GM12878 (cell line): Measurements from ENCODE around the gene MDGA2. TPM values are rescaled to one million over a fixed set of nuclear protein-coding genes. Genes with fewer than 3 reads are reported as not detected.

ENCODE experiments used
- ATAC-seq: fragments of 200-7000 bp; cut with Tn5 transposase; 3 replicates; pipeline ENCODE4 v1.9.1; 2020; ENCODE audit warnings: mild to moderate bottlenecking, moderate library complexity
- BruUV-seq: library from RNA; stranded (reverse); fragments of 400-500 nt; replicated peaks from 2 replicates; lab custom pipeline; 2021; lab: Mats Ljungman, UMichigan
- CTCF ChIA-PET: fragments of 300-600 bp; sonication (Branson Sonifier 250); formaldehyde crosslinking; extraction: SDS; loops from one replicate; lab custom pipeline; 2021; ENCODE audit warnings: inconsistent platforms; lab: Yijun Ruan, JAX
- POLR2A ChIA-PET: fragments of 350-600 bp; formaldehyde crosslinking; extraction: SDS; loops from one replicate; lab custom pipeline; 2021; ENCODE audit warnings: inconsistent platforms; lab: Charles Lee
- RAD21 ChIA-PET: fragments of 300-600 bp; sonication (Branson Sonifier 250); formaldehyde crosslinking; loops from one replicate; lab custom pipeline; 2023; ENCODE audit warnings: antibody characterized with exemption; ENCODE audit not compliant: unreplicated experiment; lab: Charles Lee
- SMC1A ChIA-PET: fragments of 300-600 bp; sonication (Branson Sonifier 250); formaldehyde crosslinking; loops from one replicate; lab custom pipeline; 2023; ENCODE audit not compliant: unreplicated experiment, uncharacterized antibody; lab: Charles Lee
- DNase-seq: peaks from one replicate; pipeline ENCODE4 v3.0.0-alpha.2; 2011; ENCODE audit warnings: low read depth, low spot score
- FAIRE-seq: peaks from 3 replicates; lab custom pipeline; 2011; peaks lifted over from hg19 to GRCh38; lab: Jason Lieb, UNC
- H2AFZ ChIP-seq: 2 replicates; pipeline ENCODE4 v1.6.0; 2011; ENCODE audit warnings: low read depth, low read length, control low read depth; ENCODE audit not compliant: control insufficient read depth
- H3K27ac ChIP-seq: 2 replicates; pipeline ENCODE4 v1.5.1; 2011; ENCODE audit warnings: control low read depth; ENCODE audit not compliant: control insufficient read depth, insufficient read depth
- H3K27me3 ChIP-seq, 2 experiments: replicated peaks in 1 of 2; 2 replicates each; pipeline versions ENCODE4 v1.6.0 to v1.6.1; 2011; ENCODE audit warnings: low read length in 1 of 2; ENCODE audit not compliant: control insufficient read depth in 2 of 2, insufficient read depth in 2 of 2
- H3K36me3 ChIP-seq, 2 experiments: 2 replicates each; pipeline ENCODE4 v1.5.1; 2011; ENCODE audit warnings: low read length in 1 of 2; ENCODE audit not compliant: control insufficient read depth in 2 of 2, insufficient read depth in 2 of 2
- H3K4me1 ChIP-seq: 2 replicates; pipeline ENCODE4 v1.6.1; 2011; ENCODE audit warnings: mild to moderate bottlenecking, low read length, moderate library complexity, mixed read lengths; ENCODE audit not compliant: control insufficient read depth, insufficient read depth
- H3K4me2 ChIP-seq: 2 replicates; pipeline ENCODE4 v1.6.0; 2011; ENCODE audit warnings: control low read depth; ENCODE audit not compliant: control insufficient read depth, insufficient read depth
- H3K4me3 ChIP-seq: fragments of 200-600 bp; sonication (generic); 2 replicates; pipeline ENCODE4 v1.5.1; 2016
- H3K79me2 ChIP-seq: 2 replicates; pipeline ENCODE4 v1.6.0; 2011; ENCODE audit warnings: low read length; ENCODE audit not compliant: control insufficient read depth, insufficient read depth
- H3K9ac ChIP-seq: 2 replicates; pipeline ENCODE4 v1.8.0; 2011; ENCODE audit warnings: low read length, control low read depth, mixed read lengths; ENCODE audit not compliant: control insufficient read depth, insufficient read depth
- H3K9me3 ChIP-seq: replicated peaks from 3 replicates; pipeline ENCODE4 v1.5.1; 2011; ENCODE audit warnings: mild to moderate bottlenecking, low read length; ENCODE audit not compliant: control insufficient read depth, insufficient read depth
- H4K20me1 ChIP-seq: 2 replicates; pipeline ENCODE4 v1.6.0; 2011; ENCODE audit not compliant: control insufficient read depth, insufficient read depth
- ATF7 ChIP-seq: fragments of 450-650 bp; IDR thresholded peaks from 2 replicates; pipeline ENCODE4 v1.6.1; 2016; ENCODE audit warnings: low read depth, mild to moderate bottlenecking
- CEBPB ChIP-seq, 2 experiments: fragments of 150-350 bp in 1 of 2; IDR thresholded peaks; 2 replicates each; pipeline ENCODE4 v1.6.1; 2012 to 2014; ENCODE audit warnings: low read depth in 2 of 2, low read length in 2 of 2, borderline replicate concordance in 1 of 2, inconsistent platforms in 1 of 2
- CHD1 ChIP-seq: IDR thresholded peaks from 2 replicates; pipeline ENCODE4 v1.6.1; 2012; ENCODE audit warnings: low read depth, low read length, improper control_type of control experiment
- EP300 ChIP-seq, 2 experiments: fragments of 150-350 bp in 1 of 2; IDR thresholded peaks; 2 replicates each; pipeline ENCODE4 v1.6.1; 2011 to 2012; ENCODE audit warnings: low read depth in 2 of 2, low read length in 2 of 2, borderline replicate concordance in 1 of 2, improper control_type of control experiment in 1 of 2, inconsistent platforms in 1 of 2; ENCODE audit not compliant: control insufficient read depth in 1 of 2
- GABPA ChIP-seq: IDR thresholded peaks from 2 replicates; pipeline ENCODE4 v1.6.1; 2014; ENCODE audit warnings: antibody characterized with exemption, low read depth, mild to moderate bottlenecking, inconsistent platforms
- LARP7 ChIP-seq: fragments of 450-650 bp; IDR thresholded peaks from 2 replicates; pipeline ENCODE4 v1.6.1; 2017; ENCODE audit warnings: mild to moderate bottlenecking
- RB1 ChIP-seq: fragments of 450-650 bp; formaldehyde crosslinking; IDR thresholded peaks from 2 replicates; pipeline ENCODE4 v1.6.1; 2017; ENCODE audit warnings: mild to moderate bottlenecking, borderline replicate concordance
- SMAD1 ChIP-seq: fragments of 450-650 bp; IDR thresholded peaks from 2 replicates; pipeline ENCODE4 v1.6.1; 2018; ENCODE audit warnings: mild to moderate bottlenecking, low read depth; ENCODE audit not compliant: partially characterized antibody
- SREBF2 ChIP-seq: IDR thresholded peaks from 2 replicates; pipeline ENCODE4 v1.6.1; 2012; ENCODE audit warnings: mild to moderate bottlenecking, low read length
- STAT3 ChIP-seq: IDR thresholded peaks from 2 replicates; pipeline ENCODE4 v1.6.1; 2011; ENCODE audit warnings: low read depth, low read length, improper control_type of control experiment
- TAF1 ChIP-seq: IDR thresholded peaks from 2 replicates; pipeline ENCODE4 v1.6.1; 2011; ENCODE audit warnings: mild to moderate bottlenecking, low read depth, low read length, borderline replicate concordance
- WGBS: methylation state at CpG from one replicate; pipeline ENCODE4 v1.1.6; 2016; ENCODE audit warnings: low lambda C conversion rate; ENCODE audit not compliant: insufficient replicate concordance, insufficient coverage; ENCODE audit errors: missing lambda C conversion rate; 5-methylcytosine and 5-hydroxymethylcytosine counted together
- in situ Hi-C: fragments of 300-500 bp; cut with MboI; formaldehyde crosslinking; loops from 9 replicates; pipeline ENCODE4 v1.14.3; 2018; ENCODE audit warnings: mixed read lengths
- intact Hi-C: fragments of 100-400 bp; cut with micrococcal nuclease; formaldehyde crosslinking; loops from one replicate; pipeline ENCODE4 v1.14.2; 2022; ENCODE audit not compliant: unreplicated experiment
- polyA plus RNA-seq, 11 experiments: library from polyadenylated mRNA; depleted of rRNA in 4 of 11; unstranded in 6 of 11; stranded (reverse) in 5 of 11; fragments of >200 nt; fragmentation: Nextera tagmentation in 4 of 11; fragmentation: Illumina TruSeq in 1 of 11; extraction: Ambion mirVana in 4 of 11; extraction: Trizol in 1 of 11; gene quantifications; 1 replicate in 1 of 11; 2 replicates in 10 of 11; pipeline versions ENCODE4 v1.2.1 to v1.2.3, GENCODE V29; 2011 to 2016; ENCODE audit warnings: inconsistent platforms in 2 of 11, missing spikeins in 2 of 11, low read depth in 1 of 11
- total RNA-seq, 4 experiments: library from RNA; depleted of rRNA in 3 of 4; stranded (reverse); fragments of >200 nt in 3 of 4; fragmentation: Illumina TruSeq in 1 of 4; extraction: Trizol in 1 of 4; gene quantifications; 2 replicates each; pipeline versions ENCODE4 v1.2.1 to v1.2.3, GENCODE V29; 2013 to 2021
- TF ChIP-seq, protein P1 (sequence below): IDR thresholded peaks from 2 replicates; pipeline ENCODE4 v1.6.1; 2012; ENCODE audit warnings: low read length, inconsistent platforms
- TF ChIP-seq, protein P2 (sequence below): IDR thresholded peaks from 2 replicates; pipeline ENCODE4 v1.6.1; 2011; ENCODE audit warnings: borderline replicate concordance, low read depth, mild to moderate bottlenecking, moderate library complexity, mixed read lengths, low read length; ENCODE audit not compliant: insufficient read depth; ENCODE audit errors: extremely low read length

MDGA2 gene
- total and polyA plus RNA-seq, 10 of the 15 experiments (the other 5 are each of a cell fraction or from before 2014, with no cell fraction given): not detected

DNA sequence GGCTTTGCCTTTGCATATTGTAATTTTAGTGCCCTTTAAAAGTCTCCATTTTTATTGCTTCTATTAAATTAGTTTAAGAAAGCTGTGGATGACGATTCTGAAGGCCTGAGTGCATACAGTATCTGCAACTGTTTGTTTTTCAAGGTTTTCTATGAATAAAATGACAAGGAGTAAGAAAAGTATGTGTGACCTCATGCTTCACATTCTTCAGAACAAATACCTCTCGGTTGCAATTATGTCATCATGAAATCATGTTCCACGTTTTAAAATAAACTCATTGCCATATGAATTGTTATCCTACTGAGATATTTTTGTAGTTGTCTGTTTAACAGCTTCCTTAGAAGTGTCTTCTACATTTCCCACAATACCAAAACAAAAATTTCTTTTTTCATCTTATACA is 374.6 kb downstream of the MDGA2 start:
- in situ Hi-C loops: no loop called here
- FAIRE-seq: no peak

More for the DNA sequence above, 374.6 kb downstream of the MDGA2 start:
- RAD21 ChIA-PET: no interaction called here
- Histone ChIP-seq H3K36me3 (no peaks in the 10 kb centered on the region), H3K4me2 (no peak overlapping the region), H2AFZ (no peak overlapping the region), H3K4me1 (no peaks in the 10 kb centered on the region), H3K27me3 (no peaks in the 10 kb centered on the region)
- no TSS peak for BruUV-seq
- POLR2A ChIA-PET: no interaction called here
- TF ChIP-seq LARP7: no peak
- TF ChIP-seq ATF7: no peak
- TF ChIP-seq STAT3: no peak
- TF ChIP-seq TAF1: no peak
- TF ChIP-seq GABPA: no peak
- no peak for TF ChIP-seq EP300 (IDR thresholded peaks at IDR 0.05; ENCODE audit: borderline replicate concordance in 1 of 2, control insufficient read depth in 1 of 2, low read depth in 2 of 2, low read length in 2 of 2)
- TF ChIP-seq, protein P1, sequence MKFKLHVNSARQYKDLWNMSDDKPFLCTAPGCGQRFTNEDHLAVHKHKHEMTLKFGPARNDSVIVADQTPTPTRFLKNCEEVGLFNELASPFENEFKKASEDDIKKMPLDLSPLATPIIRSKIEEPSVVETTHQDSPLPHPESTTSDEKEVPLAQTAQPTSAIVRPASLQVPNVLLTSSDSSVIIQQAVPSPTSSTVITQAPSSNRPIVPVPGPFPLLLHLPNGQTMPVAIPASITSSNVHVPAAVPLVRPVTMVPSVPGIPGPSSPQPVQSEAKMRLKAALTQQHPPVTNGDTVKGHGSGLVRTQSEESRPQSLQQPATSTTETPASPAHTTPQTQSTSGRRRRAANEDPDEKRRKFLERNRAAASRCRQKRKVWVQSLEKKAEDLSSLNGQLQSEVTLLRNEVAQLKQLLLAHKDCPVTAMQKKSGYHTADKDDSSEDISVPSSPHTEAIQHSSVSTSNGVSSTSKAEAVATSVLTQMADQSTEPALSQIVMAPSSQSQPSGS: no peak
- TF ChIP-seq, protein P2, sequence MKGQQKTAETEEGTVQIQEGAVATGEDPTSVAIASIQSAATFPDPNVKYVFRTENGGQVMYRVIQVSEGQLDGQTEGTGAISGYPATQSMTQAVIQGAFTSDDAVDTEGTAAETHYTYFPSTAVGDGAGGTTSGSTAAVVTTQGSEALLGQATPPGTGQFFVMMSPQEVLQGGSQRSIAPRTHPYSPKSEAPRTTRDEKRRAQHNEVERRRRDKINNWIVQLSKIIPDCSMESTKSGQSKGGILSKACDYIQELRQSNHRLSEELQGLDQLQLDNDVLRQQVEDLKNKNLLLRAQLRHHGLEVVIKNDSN: no peak
- no peak for TF ChIP-seq RB1
- no peak for TF ChIP-seq SREBF2
- no peak for TF ChIP-seq CHD1
- TF ChIP-seq SMAD1: no peak
- no peak for TF ChIP-seq CEBPB (IDR thresholded peaks at IDR 0.05; ENCODE audit: borderline replicate concordance in 1 of 2, low read depth in 2 of 2, low read length in 2 of 2)
- TF ChIP-seq, all 136 proteins: peak for 0
- H3K27ac ChIP-seq: no peak overlapping the region
- SMC1A ChIA-PET: interaction anchor here (1.0 kb wide), 1 partner anchor 25 kb away, joined by 3 read pairs; no protein-coding TSS in a partner anchor
- no peak for DNase-seq
- H3K4me3 ChIP-seq: no peak overlapping the region
- H3K79me2 ChIP-seq: no peaks in the 10 kb centered on the region
- no peaks in the 10 kb centered on the region for H3K9me3 ChIP-seq
- 14% methylated on average over 3 of the region's 3 CpGs for WGBS
- H4K20me1 ChIP-seq: no peaks in the 10 kb centered on the region
- ATAC-seq: no peak
- CTCF ChIA-PET: interaction anchor here (3.1 kb wide), 1 partner anchor 23 kb away, joined by 11 read pairs; no protein-coding TSS in a partner anchor
- H3K9ac ChIP-seq: no peak overlapping the region
- intact Hi-C loops: no loop called here
